HG03139 (cell line): ENCODE results near the gene DOCK7.
"Not testable (repeated sequence)": the region's sequence is repeated elsewhere in the genome, so short reads cannot be mapped to it uniquely, and the experiment has no call there.

Experiments used
- ATAC-seq: cut with Tn5 transposase; IDR thresholded peaks from one replicate; pipeline ENCODE4 v1.9.1; 2021; ENCODE audit not compliant: unreplicated experiment

The DOCK7 gene

GRCh38 chr1:62541048-62541447 lies 147.1 kb downstream of the DOCK7 start:
- no peak for ATAC-seq

- no peak for ATAC-seq
Observed at GRCh38 chr1:62539028-62539447, 149.1 kb downstream of the DOCK7 start.

- ATAC-seq: no peak
Observed at GRCh38 chr1:62536865-62537264, 151.3 kb downstream of the DOCK7 start.

- ATAC-seq: no peak
Observed at GRCh38 chr1:62530516-62531154, 157.6 kb downstream of the DOCK7 start.

- no peak for ATAC-seq
Observed at GRCh38 chr1:62529227-62529626, 159.0 kb downstream of the DOCK7 start.

GRCh38 chr1:62528015-62528414 lies 160.2 kb downstream of the DOCK7 start:
- ATAC-seq: no peak

GRCh38 chr1:62527346-62527745 lies 160.8 kb downstream of the DOCK7 start:
- not testable (repeated sequence) for ATAC-seq

GRCh38 chr1:62523860-62524259 lies 164.3 kb downstream of the DOCK7 start:
- ATAC-seq: no peak

GRCh38 chr1:62516600-62516999 lies 171.6 kb downstream of the DOCK7 start:
- ATAC-seq: no peak

- no peak for ATAC-seq
Observed at GRCh38 chr1:62514746-62515423, 173.3 kb downstream of the DOCK7 start.

- ATAC-seq: no peak
Observed at GRCh38 chr1:62513013-62513412, 175.2 kb downstream of the DOCK7 start.

GRCh38 chr1:62509028-62509427 lies 179.2 kb downstream of the DOCK7 start:
- no peak for ATAC-seq

GRCh38 chr1:62508187-62508758 lies 179.9 kb downstream of the DOCK7 start:
- ATAC-seq: no peak

- ATAC-seq: no peak
Observed at GRCh38 chr1:62500210-62500609, 188.0 kb downstream of the DOCK7 start.

- ATAC-seq: no peak
Observed at GRCh38 chr1:62494137-62494536, 194.0 kb downstream of the DOCK7 start.

GRCh38 chr1:62493656-62494055 lies 194.5 kb downstream of the DOCK7 start:
- ATAC-seq: no peak

- no peak for ATAC-seq
Observed at GRCh38 chr1:62492521-62492920, 195.7 kb downstream of the DOCK7 start.

GRCh38 chr1:62487956-62488355 lies 200.2 kb downstream of the DOCK7 start:
- no peak for ATAC-seq

- no peak for ATAC-seq
Observed at GRCh38 chr1:62484824-62485468, 203.2 kb downstream of the DOCK7 start.

GRCh38 chr1:62481681-62482080 lies 206.5 kb downstream of the DOCK7 start:
- ATAC-seq: no peak

- no peak for ATAC-seq
Observed at GRCh38 chr1:62476525-62477219, 211.5 kb downstream of the DOCK7 start.
